ENCODE results near the gene SNX10. TPM values are rescaled to one million over a fixed set of nuclear protein-coding genes. Genes with fewer than 3 reads are reported as not detected.

The SNX10 gene
- total RNA-seq, 1 donor from 2014 or later = 0.53 TPM

GRCh38 chr7:26413007-26413691 lies 121.5 kb downstream of the SNX10 start:
- no peak for TF ChIP-seq CTCF (IDR thresholded peaks at IDR 0.05; ENCODE audit: insufficient read depth, low read length, severe bottlenecking)
- FAIRE-seq (peak; percentile 79), DNase-seq (ENCODE audit: low read depth) (no peak)
- Histone ChIP-seq H3K4me3 (ENCODE audit: low read depth, low read length) (no peak overlapping the region), H3K36me3 (ENCODE audit: control insufficient read depth, insufficient read depth, low read length) (no peaks in the 10 kb centered on the region), H3K27me3 (ENCODE audit: control insufficient read depth, insufficient read depth, low read length) (no peaks in the 10 kb centered on the region)

GRCh38 chr7:26416004-26416403 lies 124.3 kb downstream of the SNX10 start:
- FAIRE-seq (no peak), DNase-seq (ENCODE audit: low read depth) (no peak)
- Histone ChIP-seq H3K27me3 (ENCODE audit: control insufficient read depth, insufficient read depth, low read length) (no peaks in the 10 kb centered on the region), H3K36me3 (ENCODE audit: control insufficient read depth, insufficient read depth, low read length) (no peaks in the 10 kb centered on the region), H3K4me3 (ENCODE audit: low read depth, low read length) (no peak overlapping the region)
- TF ChIP-seq CTCF (IDR thresholded peaks at IDR 0.05; ENCODE audit: insufficient read depth, low read length, severe bottlenecking) = no peak

GRCh38 chr7:26417911-26418413 lies 126.3 kb downstream of the SNX10 start:
- DNase-seq (ENCODE audit: low read depth) (no peak), FAIRE-seq (no peak)
- Histone ChIP-seq H3K36me3 (ENCODE audit: control insufficient read depth, insufficient read depth, low read length) (no peaks in the 10 kb centered on the region), H3K27me3 (ENCODE audit: control insufficient read depth, insufficient read depth, low read length) (no peaks in the 10 kb centered on the region), H3K4me3 (ENCODE audit: low read depth, low read length) (no peak overlapping the region)
- TF ChIP-seq CTCF (IDR thresholded peaks at IDR 0.05; ENCODE audit: insufficient read depth, low read length, severe bottlenecking) = no peak

GRCh38 chr7:26419198-26419597 lies 127.5 kb downstream of the SNX10 start:
- no peak for TF ChIP-seq CTCF (IDR thresholded peaks at IDR 0.05; ENCODE audit: insufficient read depth, low read length, severe bottlenecking)
- FAIRE-seq (no peak), DNase-seq (ENCODE audit: low read depth) (no peak)
- no peaks in the 10 kb centered on the region for H3K27me3 ChIP-seq (ENCODE audit: control insufficient read depth, insufficient read depth, low read length)
- no peak overlapping the region for H3K4me3 ChIP-seq (ENCODE audit: low read depth, low read length)
- H3K36me3 ChIP-seq (ENCODE audit: control insufficient read depth, insufficient read depth, low read length) = no peaks in the 10 kb centered on the region

GRCh38 chr7:26420422-26421019 lies 128.9 kb downstream of the SNX10 start:
- Histone ChIP-seq H3K27me3 (ENCODE audit: control insufficient read depth, insufficient read depth, low read length) (no peaks in the 10 kb centered on the region), H3K36me3 (ENCODE audit: control insufficient read depth, insufficient read depth, low read length) (no peaks in the 10 kb centered on the region), H3K4me3 (ENCODE audit: low read depth, low read length) (no peak overlapping the region)
- DNase-seq (ENCODE audit: low read depth) (no peak), FAIRE-seq (no peak)
- no peak for TF ChIP-seq CTCF (IDR thresholded peaks at IDR 0.05; ENCODE audit: insufficient read depth, low read length, severe bottlenecking)
